Right ventricle myocardium inferior (tissue), 1 donor: Measurements from ENCODE around the gene TMEFF2. TPM values are rescaled to one million over a fixed set of nuclear protein-coding genes. Genes with fewer than 3 reads are reported as not detected.

Experiments used
- ATAC-seq: fragments of 200-7000 bp; cut with Tn5 transposase; one replicate; pipeline ENCODE4 v1.9.1; 2020; ENCODE audit warnings: mild to moderate bottlenecking, moderate library complexity
- DNase-seq: peaks from one replicate; pipeline ENCODE4 v3.0.0; 2021; ENCODE audit errors: missing footprints
- intact Hi-C: fragments of 100-400 bp; cut with DNase I; formaldehyde crosslinking; loops from one replicate; pipeline ENCODE4 v1.11.0; 2022
- total RNA-seq: library from RNA; stranded (reverse); fragmentation: NEBNext Ultra II Directional; extraction: Animal tissue kit (Norgen Biotek cat#: 25700); gene quantifications from one replicate; pipeline ENCODE4 v1.2.1, GENCODE V29; 2021
- donor health status: DM: no; HTN: yes; CAD: no; lungs with severe emphysema.

The TMEFF2 gene
- total RNA-seq, 1 donor from 2014 or later, result 0.11 TPM

DNA sequence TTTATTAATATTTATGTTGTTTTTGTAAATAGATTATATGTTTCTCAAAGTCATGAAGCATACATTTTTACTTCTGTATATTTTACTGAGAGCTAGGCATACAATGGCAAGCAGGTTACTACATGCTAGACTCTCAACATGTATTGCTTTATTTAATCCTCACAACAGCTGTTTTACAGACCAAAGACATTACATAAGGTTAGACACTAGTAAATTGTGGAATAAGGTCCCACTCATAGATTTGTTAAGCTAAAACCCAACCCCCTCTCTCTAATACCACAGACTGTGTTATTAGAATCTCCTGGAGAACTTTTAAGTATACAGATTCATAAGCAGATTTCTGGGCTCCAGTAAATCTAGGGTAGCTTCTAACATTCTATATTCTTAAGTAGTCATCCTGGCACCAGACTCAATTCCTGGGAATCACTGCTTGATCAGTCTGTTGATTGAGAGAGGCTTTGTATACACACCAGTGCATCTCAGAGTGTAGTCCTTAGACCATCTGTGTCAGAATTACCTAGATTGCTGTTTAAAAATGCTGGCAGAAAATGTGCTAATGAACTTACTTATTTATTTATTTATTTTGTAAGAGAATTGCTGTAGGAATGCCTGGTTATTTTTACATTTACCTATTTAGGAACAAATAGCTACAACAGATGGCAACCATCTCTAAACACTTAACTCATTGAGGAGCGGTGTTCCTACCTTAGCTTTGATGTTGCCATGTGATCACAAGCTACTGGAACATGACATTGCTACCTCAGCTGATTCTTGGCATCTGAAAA, 194.3 kb downstream of the TMEFF2 start:
- ATAC-seq, result no peak

GRCh38 chr2:191999101-191999841, 195.5 kb downstream of the TMEFF2 start:
- no peak for DNase-seq
- no peak for ATAC-seq
- intact Hi-C loops, result no loop called here

More for the DNA sequence above, 194.3 kb downstream of the TMEFF2 start:
- no peak for DNase-seq
- intact Hi-C loops, result no loop called here

GRCh38 chr2:191995285-191995684, 199.4 kb downstream of the TMEFF2 start:
- DNase-seq (no peak), ATAC-seq (no peak)
- intact Hi-C loops, result no loop called here

GRCh38 chr2:191994749-191995148, 200.0 kb downstream of the TMEFF2 start:
- intact Hi-C loops, result no loop called here
- DNase-seq (no peak), ATAC-seq (no peak)

DNA sequence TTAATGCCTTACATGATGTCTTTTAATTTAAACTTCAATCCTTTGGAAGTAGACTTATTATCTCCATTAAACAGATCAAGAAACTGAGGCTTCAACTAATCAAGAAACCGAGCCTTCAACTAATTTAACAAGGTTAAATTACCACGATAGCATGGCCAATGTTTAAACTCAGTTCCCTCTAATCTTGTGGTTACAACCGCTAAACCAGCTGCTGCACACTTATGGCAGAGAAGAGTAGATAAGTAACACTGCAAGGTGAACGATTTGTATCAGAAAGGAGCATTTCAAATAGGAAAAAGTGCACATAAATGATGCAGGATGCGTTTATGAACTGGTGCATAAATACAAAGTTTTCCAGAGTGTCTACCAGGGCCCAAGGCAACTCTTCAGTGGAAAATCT, 203.3 kb downstream of the TMEFF2 start:
- DNase-seq (no peak), ATAC-seq (no peak)
- intact Hi-C loops, result no loop called here

- intact Hi-C loops, result no loop called here
- DNase-seq, result no peak
- ATAC-seq, result no peak
These were observed 209.0 kb downstream of the TMEFF2 start for GRCh38 chr2:191985740-191986139.

DNA sequence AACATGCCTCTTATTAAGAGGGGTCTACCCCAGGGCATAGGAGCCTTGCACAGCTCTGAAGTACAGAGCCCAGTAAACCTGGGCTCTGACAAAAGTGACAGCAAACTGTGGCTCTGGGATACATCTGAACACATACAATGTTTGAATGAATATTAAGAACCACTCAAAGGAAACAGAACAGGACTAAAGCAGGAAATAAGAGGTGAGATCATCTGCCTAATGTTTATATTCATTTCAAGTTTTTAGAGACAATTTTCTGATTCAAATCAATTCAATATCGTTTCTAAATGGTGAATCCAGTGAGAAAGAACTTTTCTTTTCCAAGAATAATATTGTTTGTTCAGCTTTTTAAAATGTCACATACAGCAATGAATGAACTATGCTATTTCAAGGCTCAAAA, 211.1 kb downstream of the TMEFF2 start:
- no peak for DNase-seq
- no peak for ATAC-seq
- intact Hi-C loops, result no loop called here

GRCh38 chr2:191983186-191983585, 211.5 kb downstream of the TMEFF2 start:
- intact Hi-C loops, result no loop called here
- no peak for ATAC-seq

DNA sequence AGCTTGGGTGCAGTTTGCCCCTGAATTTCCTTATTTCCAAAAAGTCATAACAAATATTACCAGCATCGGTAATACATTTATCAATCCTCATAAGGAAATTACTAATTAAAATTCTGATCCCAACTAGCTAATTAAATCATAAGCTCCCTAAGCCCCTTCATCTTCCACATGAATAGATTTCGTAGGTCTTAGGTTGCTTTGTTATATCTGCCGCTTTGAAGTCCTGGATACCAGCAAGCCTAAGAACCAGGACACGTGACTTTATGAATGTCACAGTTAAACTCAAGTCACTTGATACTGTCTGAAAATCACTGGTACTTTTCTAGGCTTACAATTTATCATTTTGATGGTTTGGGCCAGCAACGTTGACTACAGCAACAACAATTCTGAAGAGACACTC, 213.0 kb downstream of the TMEFF2 start:
- intact Hi-C loops, result no loop called here
- ATAC-seq (no peak), DNase-seq (no peak)

More at GRCh38 chr2:191983186-191983585, 211.5 kb downstream of the TMEFF2 start:
- no peak for DNase-seq

- no peak for DNase-seq
- intact Hi-C loops, result no loop called here
- ATAC-seq, result no peak
These were observed 214.2 kb downstream of the TMEFF2 start for GRCh38 chr2:191980483-191980882.

- DNase-seq (no peak), ATAC-seq (no peak)
- intact Hi-C loops, result no loop called here
These were observed 215.5 kb downstream of the TMEFF2 start for GRCh38 chr2:191979221-191979730.

DNA sequence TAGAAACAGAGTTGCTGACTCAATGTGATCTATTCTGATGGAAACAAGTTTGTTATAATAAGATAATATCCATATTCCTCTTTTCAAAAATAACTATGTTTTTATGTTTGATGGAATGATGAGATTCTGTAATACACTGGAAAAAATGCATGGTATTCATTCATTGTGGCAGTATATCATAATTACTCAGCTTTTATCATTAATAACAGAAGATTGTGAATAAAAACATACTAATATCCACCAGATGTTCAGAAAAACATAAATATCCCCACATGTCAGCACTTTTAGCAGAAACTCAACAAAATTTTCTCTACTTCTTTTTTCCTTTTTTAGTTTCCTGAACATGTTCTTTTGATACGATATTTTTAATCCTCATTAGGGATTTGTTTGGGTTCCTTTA, 217.0 kb downstream of the TMEFF2 start:
- DNase-seq (no peak), ATAC-seq (no peak)
- intact Hi-C loops, result no loop called here

DNA sequence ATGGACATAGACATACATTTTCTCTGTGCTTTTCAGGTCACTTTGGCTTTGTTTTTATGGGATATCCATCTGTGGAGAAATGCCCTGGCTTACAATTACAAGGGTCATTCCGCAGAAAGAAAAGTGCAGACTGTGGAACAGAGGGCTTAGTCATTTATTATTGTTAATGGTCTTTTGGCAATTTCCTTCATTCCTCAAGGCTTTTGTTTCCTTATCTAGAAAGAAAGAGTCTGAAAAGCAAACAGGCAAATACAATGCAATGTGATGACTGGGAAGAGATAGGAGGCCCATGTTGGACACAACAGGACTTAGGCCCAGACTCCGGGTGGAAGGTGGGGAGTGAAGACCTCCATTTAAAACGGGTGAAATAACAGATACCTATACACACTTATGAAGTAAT, 218.3 kb downstream of the TMEFF2 start:
- intact Hi-C loops, result no loop called here
- no peak for ATAC-seq

DNA sequence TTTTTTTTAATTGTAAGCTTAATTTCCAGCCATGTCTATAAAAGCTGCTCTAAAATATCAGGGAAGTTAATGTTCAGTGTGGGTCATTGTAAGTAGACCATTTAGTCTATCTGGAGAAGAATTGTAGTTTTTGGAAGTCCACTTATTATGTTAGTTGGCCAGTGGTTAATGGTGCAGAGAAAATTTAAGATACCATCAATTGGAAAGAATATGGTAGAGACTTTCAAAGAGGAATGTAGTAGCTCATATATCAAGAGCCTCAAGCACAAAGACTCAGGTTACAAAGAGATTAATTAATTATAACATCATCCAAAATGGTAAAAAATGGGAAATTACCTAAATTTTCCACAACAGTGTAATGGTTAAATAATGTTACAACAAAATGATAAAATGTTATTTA, 220.1 kb downstream of the TMEFF2 start:
- intact Hi-C loops, result no loop called here
- DNase-seq (no peak), ATAC-seq (no peak)

More for the DNA sequence above, 218.3 kb downstream of the TMEFF2 start:
- DNase-seq, result no peak

- DNase-seq (no peak), ATAC-seq (no peak)
- intact Hi-C loops, result no loop called here
These were observed 223.9 kb downstream of the TMEFF2 start for GRCh38 chr2:191970867-191971266.

DNA sequence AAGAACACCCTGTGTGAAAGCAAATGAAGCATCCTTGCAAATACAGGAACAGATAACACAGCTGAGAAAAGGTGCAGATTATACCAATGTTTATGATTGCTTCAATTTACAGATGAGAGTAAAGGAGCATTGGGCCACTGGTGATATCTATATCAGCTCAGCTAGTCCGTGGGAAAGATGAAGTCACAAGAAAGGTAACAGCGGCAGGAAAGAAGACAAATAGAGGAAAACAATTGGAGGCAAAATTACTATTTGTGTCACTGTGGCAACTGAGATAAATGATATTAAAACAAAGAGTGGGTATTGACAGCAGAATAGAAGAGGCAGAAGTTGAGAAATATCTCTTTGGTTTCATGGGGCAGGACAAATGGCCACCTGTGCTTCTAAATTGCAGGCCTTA, 226.6 kb downstream of the TMEFF2 start:
- DNase-seq, result no peak
- no peak for ATAC-seq
- intact Hi-C loops, result no loop called here

DNA sequence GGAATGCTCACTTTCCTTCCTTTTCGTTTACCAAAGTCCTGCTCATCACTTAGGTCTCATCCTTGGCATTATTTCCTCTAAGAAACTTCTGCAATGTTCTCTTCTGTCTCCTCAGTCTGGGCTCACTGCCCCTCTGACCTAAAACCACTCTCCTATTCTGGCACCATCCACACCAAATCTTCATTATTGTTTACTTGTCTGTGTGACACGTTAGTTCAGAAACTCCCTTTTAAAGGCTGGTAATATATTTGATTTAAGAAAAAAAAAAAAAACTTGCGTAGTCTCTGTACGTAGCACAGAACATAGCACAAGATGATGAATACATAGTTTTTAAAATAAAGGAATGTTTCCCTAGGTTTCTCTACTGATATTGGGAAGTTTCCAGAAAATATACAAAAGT, 229.0 kb downstream of the TMEFF2 start:
- no peak for ATAC-seq
- intact Hi-C loops, result no loop called here
- DNase-seq, result no peak

- intact Hi-C loops, result no loop called here
- DNase-seq (no peak), ATAC-seq (no peak)
These were observed 233.2 kb downstream of the TMEFF2 start for GRCh38 chr2:191961556-191961955.

- no peak for DNase-seq
- intact Hi-C loops, result no loop called here
- no peak for ATAC-seq
These were observed 235.5 kb downstream of the TMEFF2 start for GRCh38 chr2:191959209-191959608.
